ENCODE measurements around the gene RHBDF1.

RHBDF1 gene

GRCh38 chr16:96935-97381, 24.5 kb upstream of the RHBDF1 start:
- FAIRE-seq (peak; percentile 99), DNase-seq (ENCODE audit: insufficient read length, low spot score) (peak; percentile 98)
- TF ChIP-seq POU2F2 (IDR thresholded peaks at IDR 0.05; ENCODE audit: low read depth, low read length) (no peak), SPI1 (IDR thresholded peaks at IDR 0.05; ENCODE audit: low read depth, low read length) (no peak), TAF1 (IDR thresholded peaks at IDR 0.05; ENCODE audit: low read depth, low read length) (no peak), POLR2A (IDR thresholded peaks at IDR 0.05; ENCODE audit: low read depth, low read length) (no peak), POLR2AphosphoS5 (IDR thresholded peaks at IDR 0.05; ENCODE audit: low read depth, low read length) (no peak), PAX5 (IDR thresholded peaks at IDR 0.05; ENCODE audit: insufficient read depth, low read length, severe bottlenecking) (no peak)

GRCh38 chr16:94918-95265, 22.5 kb upstream of the RHBDF1 start:
- FAIRE-seq (no peak), DNase-seq (ENCODE audit: insufficient read length, low spot score) (no peak)
- TF ChIP-seq TAF1 (IDR thresholded peaks at IDR 0.05; ENCODE audit: low read depth, low read length) (no peak), SPI1 (IDR thresholded peaks at IDR 0.05; ENCODE audit: low read depth, low read length) (no peak), POU2F2 (IDR thresholded peaks at IDR 0.05; ENCODE audit: low read depth, low read length) (no peak), POLR2AphosphoS5 (IDR thresholded peaks at IDR 0.05; ENCODE audit: low read depth, low read length) (no peak), PAX5 (IDR thresholded peaks at IDR 0.05; ENCODE audit: insufficient read depth, low read length, severe bottlenecking) (no peak), POLR2A (IDR thresholded peaks at IDR 0.05; ENCODE audit: low read depth, low read length) (no peak)

GRCh38 chr16:92431-93339, 20.3 kb upstream of the RHBDF1 start:
- DNase-seq (ENCODE audit: insufficient read length, low spot score) (no peak), FAIRE-seq (no peak)
- TF ChIP-seq PAX5 (IDR thresholded peaks at IDR 0.05; ENCODE audit: insufficient read depth, low read length, severe bottlenecking) (no peak), POLR2AphosphoS5 (IDR thresholded peaks at IDR 0.05; ENCODE audit: low read depth, low read length) (no peak; the same call in 1 of the 2 replicates), POU2F2 (IDR thresholded peaks at IDR 0.05; ENCODE audit: low read depth, low read length) (no peak), SPI1 (IDR thresholded peaks at IDR 0.05; ENCODE audit: low read depth, low read length) (no peak), TAF1 (IDR thresholded peaks at IDR 0.05; ENCODE audit: low read depth, low read length) (no peak), POLR2A (IDR thresholded peaks at IDR 0.05; ENCODE audit: low read depth, low read length) (no peak)

GRCh38 chr16:91484-91883, 19.1 kb upstream of the RHBDF1 start:
- DNase-seq (ENCODE audit: insufficient read length, low spot score) (no peak), FAIRE-seq (no peak)
- TF ChIP-seq TAF1 (IDR thresholded peaks at IDR 0.05; ENCODE audit: low read depth, low read length) (no peak), SPI1 (IDR thresholded peaks at IDR 0.05; ENCODE audit: low read depth, low read length) (no peak), POU2F2 (IDR thresholded peaks at IDR 0.05; ENCODE audit: low read depth, low read length) (no peak), PAX5 (IDR thresholded peaks at IDR 0.05; ENCODE audit: insufficient read depth, low read length, severe bottlenecking) (no peak), POLR2AphosphoS5 (IDR thresholded peaks at IDR 0.05; ENCODE audit: low read depth, low read length) (no peak), POLR2A (IDR thresholded peaks at IDR 0.05; ENCODE audit: low read depth, low read length) (no peak)

GRCh38 chr16:89391-90302, 17.2 kb upstream of the RHBDF1 start:
- no peak for FAIRE-seq
- DNase-seq (ENCODE audit: insufficient read length, low spot score) = no peak
- no peak for TF ChIP-seq POLR2AphosphoS5 (IDR thresholded peaks at IDR 0.05; ENCODE audit: low read depth, low read length)
- TF ChIP-seq POU2F2 (IDR thresholded peaks at IDR 0.05; ENCODE audit: low read depth, low read length) = no peak
- TF ChIP-seq TAF1 (IDR thresholded peaks at IDR 0.05; ENCODE audit: low read depth, low read length) = no peak
- no peak for TF ChIP-seq SPI1 (IDR thresholded peaks at IDR 0.05; ENCODE audit: low read depth, low read length)
- no peak for TF ChIP-seq POLR2A (IDR thresholded peaks at IDR 0.05; ENCODE audit: low read depth, low read length)
- TF ChIP-seq PAX5 (IDR thresholded peaks at IDR 0.05; ENCODE audit: insufficient read depth, low read length, severe bottlenecking) = no peak

GRCh38 chr16:88613-89012, 16.2 kb upstream of the RHBDF1 start:
- FAIRE-seq (no peak), DNase-seq (ENCODE audit: insufficient read length, low spot score) (no peak)
- TF ChIP-seq POLR2A (IDR thresholded peaks at IDR 0.05; ENCODE audit: low read depth, low read length) = no peak
- no peak for TF ChIP-seq SPI1 (IDR thresholded peaks at IDR 0.05; ENCODE audit: low read depth, low read length)
- no peak for TF ChIP-seq PAX5 (IDR thresholded peaks at IDR 0.05; ENCODE audit: insufficient read depth, low read length, severe bottlenecking)
- TF ChIP-seq POU2F2 (IDR thresholded peaks at IDR 0.05; ENCODE audit: low read depth, low read length) = no peak
- no peak for TF ChIP-seq POLR2AphosphoS5 (IDR thresholded peaks at IDR 0.05; ENCODE audit: low read depth, low read length)
- no peak for TF ChIP-seq TAF1 (IDR thresholded peaks at IDR 0.05; ENCODE audit: low read depth, low read length)

- FAIRE-seq = no peak
- TF ChIP-seq TAF1 (IDR thresholded peaks at IDR 0.05; ENCODE audit: low read depth, low read length) = no peak
- no peak for TF ChIP-seq PAX5 (IDR thresholded peaks at IDR 0.05; ENCODE audit: insufficient read depth, low read length, severe bottlenecking)
- no peak for TF ChIP-seq POLR2A (IDR thresholded peaks at IDR 0.05; ENCODE audit: low read depth, low read length)
- no peak for TF ChIP-seq POLR2AphosphoS5 (IDR thresholded peaks at IDR 0.05; ENCODE audit: low read depth, low read length)
- no peak for TF ChIP-seq SPI1 (IDR thresholded peaks at IDR 0.05; ENCODE audit: low read depth, low read length)
- no peak for TF ChIP-seq POU2F2 (IDR thresholded peaks at IDR 0.05; ENCODE audit: low read depth, low read length)
- DNase-seq (ENCODE audit: insufficient read length, low spot score) = no peak
Observed at GRCh38 chr16:86483-86952, 14.1 kb upstream of the RHBDF1 start.

GRCh38 chr16:85865-86264, 13.4 kb upstream of the RHBDF1 start:
- no peak for TF ChIP-seq SPI1 (IDR thresholded peaks at IDR 0.05; ENCODE audit: low read depth, low read length)
- TF ChIP-seq PAX5 (IDR thresholded peaks at IDR 0.05; ENCODE audit: insufficient read depth, low read length, severe bottlenecking) = no peak
- TF ChIP-seq POLR2A (IDR thresholded peaks at IDR 0.05; ENCODE audit: low read depth, low read length) = no peak
- TF ChIP-seq TAF1 (IDR thresholded peaks at IDR 0.05; ENCODE audit: low read depth, low read length) = no peak
- TF ChIP-seq POLR2AphosphoS5 (IDR thresholded peaks at IDR 0.05; ENCODE audit: low read depth, low read length) = no peak
- no peak for TF ChIP-seq POU2F2 (IDR thresholded peaks at IDR 0.05; ENCODE audit: low read depth, low read length)
- FAIRE-seq (no peak), DNase-seq (ENCODE audit: insufficient read length, low spot score) (no peak)
